H1 (cell line): Measurements from ENCODE around the gene RBMS1. TPM values are rescaled to one million over a fixed set of nuclear protein-coding genes. Genes with fewer than 3 reads are reported as not detected.

Experiments used
- CTCF ChIA-PET: fragments of 300-600 bp; sonication (Branson Sonifier 250); formaldehyde crosslinking; loops from one replicate; lab custom pipeline; 2021; ENCODE audit not compliant: partially characterized antibody; lab: Charles Lee
- POLR2A ChIA-PET: fragments of 300-600 bp; sonication (Branson Sonifier 250); formaldehyde crosslinking; loops from one replicate; lab custom pipeline; 2021; ENCODE audit warnings: inconsistent platforms; ENCODE audit not compliant: partially characterized antibody; lab: Charles Lee
- DNase-seq, 2 experiments: peaks; one replicate each; pipeline versions ENCODE4 v3.0.0 to v3.0.0-alpha.2; 2010 to 2022; ENCODE audit warnings: low spot score in 2 of 2, low read depth in 1 of 2, mixed read lengths in 1 of 2
- FAIRE-seq: peaks from 2 replicates; lab custom pipeline; 2011; peaks lifted over from hg19 to GRCh38; lab: Jason Lieb, UNC
- H2AFZ ChIP-seq: 2 replicates; pipeline ENCODE4 v1.8.1; 2012; ENCODE audit warnings: low read length, inconsistent platforms
- H2AK5ac ChIP-seq: 2 replicates; pipeline ENCODE4 v1.6.1; 2013; ENCODE audit warnings: low read depth, low read length
- H2BK120ac ChIP-seq: replicated peaks from 2 replicates; pipeline ENCODE3; 2013; ENCODE audit warnings: low read depth, low read length, inconsistent platforms
- H2BK12ac ChIP-seq: 2 replicates; pipeline ENCODE4 v1.6.1; 2013; ENCODE audit warnings: low read depth, low read length
- H2BK15ac ChIP-seq: 2 replicates; pipeline ENCODE4 v1.6.1; 2013; ENCODE audit warnings: low read length
- H2BK20ac ChIP-seq: 2 replicates; pipeline ENCODE4 v1.6.1; 2013; ENCODE audit warnings: low read length
- H2BK5ac ChIP-seq: 2 replicates; pipeline ENCODE4 v1.6.1; 2013; ENCODE audit warnings: low read depth, low read length
- H3K14ac ChIP-seq: 2 replicates; pipeline ENCODE4 v1.6.1; 2013; ENCODE audit warnings: inconsistent platforms; ENCODE audit not compliant: insufficient read length
- H3K18ac ChIP-seq: 2 replicates; pipeline ENCODE4 v1.6.1; 2013; ENCODE audit warnings: low read length; ENCODE audit errors: extremely low read depth
- H3K23ac ChIP-seq: 2 replicates; pipeline ENCODE4 v1.6.1; 2013; ENCODE audit warnings: inconsistent platforms; ENCODE audit not compliant: insufficient read length
- H3K23me2 ChIP-seq: 2 replicates; pipeline ENCODE4 v1.6.1; 2013; ENCODE audit warnings: low read depth, low read length
- H3K27ac ChIP-seq: 2 replicates; pipeline ENCODE4 v1.6.1; 2011; ENCODE audit warnings: low read depth, low read length, inconsistent platforms
- H3K27me3 ChIP-seq, 4 experiments: replicated peaks in 1 of 4; 1 replicate in 1 of 4; 2 replicates in 3 of 4; pipeline versions ENCODE4 v1.6.1 to v1.8.1; 2011 to 2013; ENCODE audit warnings: low read length in 3 of 4, mild to moderate bottlenecking in 3 of 4, inconsistent platforms in 2 of 4, mixed read lengths in 2 of 4, moderate library complexity in 1 of 4; ENCODE audit not compliant: control insufficient read depth in 3 of 4, insufficient read depth in 3 of 4; ENCODE audit errors: extremely low read depth in 1 of 4
- H3K36me3 ChIP-seq, 4 experiments: 2 replicates each; pipeline versions ENCODE4 v1.6.1 to v1.8.1; 2011 to 2013; ENCODE audit warnings: mild to moderate bottlenecking in 4 of 4, low read length in 3 of 4, moderate library complexity in 2 of 4, control low read depth in 1 of 4, inconsistent platforms in 1 of 4; ENCODE audit not compliant: insufficient read depth in 4 of 4, control insufficient read depth in 2 of 4
- H3K4ac ChIP-seq: replicated peaks from 2 replicates; pipeline ENCODE3; 2013; ENCODE audit warnings: low read length, low read depth, mixed read lengths, inconsistent platforms; ENCODE audit not compliant: insufficient read length
- H3K4me1 ChIP-seq, 4 experiments: replicated peaks in 1 of 4; 1 replicate in 1 of 4; 2 replicates in 3 of 4; pipeline versions ENCODE4 v1.6.1 to v1.8.1; 2011 to 2013; ENCODE audit warnings: low read length in 3 of 4, inconsistent platforms in 2 of 4, mixed read lengths in 1 of 4; ENCODE audit not compliant: insufficient read depth in 4 of 4, control insufficient read depth in 3 of 4
- H3K4me2 ChIP-seq, 2 experiments: 2 replicates each; pipeline versions ENCODE4 v1.6.1 to v1.8.1; 2011 to 2013; ENCODE audit warnings: low read depth in 2 of 2, low read length in 2 of 2, control low read depth in 1 of 2, inconsistent platforms in 1 of 2, mild to moderate bottlenecking in 1 of 2; ENCODE audit not compliant: insufficient read depth in 1 of 2
- H3K4me3 ChIP-seq, 4 experiments: fragments of 200-600, 300-600 bp in 1 of 4; sonication (generic), shearing (Covaris generic), sonication (Bioruptor Twin) in 1 of 4; 2 replicates each; pipeline versions ENCODE4 v1.5.1 to v1.8.1; 2011 to 2016; ENCODE audit warnings: low read length in 4 of 4, low read depth in 3 of 4, control low read depth in 2 of 4, inconsistent platforms in 2 of 4, mild to moderate bottlenecking in 2 of 4, mixed read lengths in 1 of 4, moderate library complexity in 1 of 4; ENCODE audit not compliant: insufficient read depth in 2 of 4; ENCODE audit errors: extremely low read depth in 1 of 4
- H3K56ac ChIP-seq: replicated peaks from 2 replicates; pipeline ENCODE3; 2013; ENCODE audit warnings: low read depth, mild to moderate bottlenecking, mixed read lengths, low read length, inconsistent platforms; ENCODE audit not compliant: insufficient read length
- H3K79me1 ChIP-seq: 2 replicates; pipeline ENCODE4 v1.6.1; 2013; ENCODE audit warnings: low read depth, low read length, control low read depth
- H3K79me2 ChIP-seq, 2 experiments: 2 replicates each; pipeline versions ENCODE4 v1.6.1 to v1.8.1; 2012 to 2013; ENCODE audit warnings: low read length in 2 of 2, mild to moderate bottlenecking in 2 of 2, inconsistent platforms in 1 of 2; ENCODE audit not compliant: insufficient read depth in 2 of 2, control insufficient read depth in 1 of 2
- H3K9ac ChIP-seq, 4 experiments: replicated peaks in 1 of 4; 1 replicate in 1 of 4; 2 replicates in 3 of 4; pipeline versions ENCODE4 v1.6.1 to v1.8.1; 2011 to 2013; ENCODE audit warnings: low read depth in 3 of 4, low read length in 3 of 4, control low read depth in 2 of 4, mild to moderate bottlenecking in 2 of 4, moderate library complexity in 2 of 4, inconsistent platforms in 1 of 4; ENCODE audit errors: extremely low read depth in 1 of 4
- H3K9me3 ChIP-seq, 2 experiments: 2 replicates each; pipeline versions ENCODE4 v1.6.1 to v1.8.1; 2012 to 2013; ENCODE audit warnings: mild to moderate bottlenecking in 2 of 2, moderate library complexity in 2 of 2, control low read depth in 1 of 2, inconsistent platforms in 1 of 2, low read depth in 1 of 2, low read length in 1 of 2, mixed read lengths in 1 of 2; ENCODE audit not compliant: insufficient read depth in 2 of 2
- H4K20me1 ChIP-seq, 2 experiments: replicated peaks in 1 of 2; 2 replicates each; pipeline versions ENCODE3 to v1.8.1; 2011 to 2013; ENCODE audit warnings: inconsistent platforms in 2 of 2, low read length in 2 of 2, mild to moderate bottlenecking in 1 of 2; ENCODE audit not compliant: insufficient read depth in 2 of 2, control insufficient read depth in 1 of 2
- H4K5ac ChIP-seq: 2 replicates; pipeline ENCODE4 v1.6.1; 2013; ENCODE audit warnings: low read length, low read depth, mixed read lengths, inconsistent platforms; ENCODE audit not compliant: insufficient read length
- H4K8ac ChIP-seq: 2 replicates; pipeline ENCODE4 v1.8.0; 2013; ENCODE audit warnings: mild to moderate bottlenecking, moderate library complexity, low read length, inconsistent platforms; ENCODE audit not compliant: insufficient read depth; ENCODE audit errors: extremely low read depth
- H4K91ac ChIP-seq: replicated peaks from 2 replicates; pipeline ENCODE3; 2013; ENCODE audit warnings: low read length, mixed read lengths, inconsistent platforms; ENCODE audit not compliant: insufficient read length
- CBX8 ChIP-seq: fragments of 300-800, 300-1000 bp; sonication (generic); IDR thresholded peaks from 2 replicates; pipeline ENCODE4 v1.7.1; 2016; ENCODE audit warnings: low read depth, low read length, borderline replicate concordance
- CTBP2 ChIP-seq: IDR thresholded peaks from 2 replicates; pipeline ENCODE4 v1.7.0; 2011; ENCODE audit warnings: borderline replicate concordance, mild to moderate bottlenecking, moderate library complexity, mixed read lengths, low read length; ENCODE audit not compliant: insufficient read depth, insufficient read length
- HDAC2 ChIP-seq, 2 experiments: fragments of 300-600 bp in 1 of 2; sonication (generic) in 1 of 2; IDR thresholded peaks; 2 replicates each; pipeline ENCODE4 v1.6.1; 2011 to 2012; ENCODE audit warnings: low read depth in 2 of 2, low read length in 2 of 2, mild to moderate bottlenecking in 2 of 2, moderate library complexity in 2 of 2, borderline replicate concordance in 1 of 2, inconsistent platforms in 1 of 2
- RBBP5 ChIP-seq: IDR thresholded peaks from 2 replicates; pipeline ENCODE4 v1.7.1; 2012; ENCODE audit warnings: low read depth, mild to moderate bottlenecking, inconsistent platforms, low read length, moderate library complexity, borderline replicate concordance
- SIRT6 ChIP-seq: IDR thresholded peaks from one replicate; pipeline ENCODE4 v1.7.1; 2012; ENCODE audit warnings: low read length, inconsistent platforms
- SP1 ChIP-seq: IDR thresholded peaks from 2 replicates; pipeline ENCODE4 v1.6.1; 2011; ENCODE audit warnings: low read depth, low read length
- SP2 ChIP-seq: IDR thresholded peaks from 2 replicates; pipeline ENCODE4 v1.6.1; 2012; ENCODE audit warnings: mild to moderate bottlenecking, low read length, inconsistent platforms
- TCF12 ChIP-seq: IDR thresholded peaks from 2 replicates; pipeline ENCODE4 v1.6.1; 2011; ENCODE audit warnings: low read depth, mild to moderate bottlenecking, low read length
- YY1 ChIP-seq: IDR thresholded peaks from 2 replicates; pipeline ENCODE4 v1.6.1; 2011; ENCODE audit warnings: low read depth, mild to moderate bottlenecking, low read length
- WGBS, 2 experiments: shearing (Covaris generic) in 1 of 2; methylation state at CpG; one replicate each; pipeline versions ENCODE4 v1.1.6 to v1.1.7; 2013 to 2015; ENCODE audit warnings: low lambda C conversion rate in 2 of 2, mixed read lengths in 2 of 2, inconsistent platforms in 1 of 2, low coverage in 1 of 2, missing lambda C conversion rate in 1 of 2; ENCODE audit not compliant: insufficient replicate concordance in 2 of 2, insufficient coverage in 1 of 2, insufficient read length in 1 of 2; ENCODE audit errors: extremely low coverage in 1 of 2, missing lambda C conversion rate in 1 of 2; 5-methylcytosine and 5-hydroxymethylcytosine counted together
- polyA plus RNA-seq, 7 experiments: library from polyadenylated mRNA; depleted of rRNA in 3 of 7; stranded (reverse) in 5 of 7; unstranded in 2 of 7; fragments of >200 nt in 5 of 7; fragments of 200-250 nt in 2 of 7; gene quantifications; 1 replicate in 5 of 7; 2 replicates in 1 of 7; 4 replicates in 1 of 7; pipeline versions ENCODE4 v1.2.1 to v1.2.3, GENCODE V29; 2011 to 2013; ENCODE audit warnings: missing spikeins in 2 of 7, mixed read lengths in 2 of 7
- total RNA-seq: library from RNA; stranded (reverse); fragmentation: NEBNext Ultra II Directional; extraction: Animal tissue kit (Norgen Biotek cat#: 25700); gene quantifications from 2 replicates; pipeline ENCODE4 v1.2.1, GENCODE V29; 2021
- TF ChIP-seq, protein P1 (sequence below): IDR thresholded peaks from 2 replicates; pipeline ENCODE4 v1.6.1; 2012; ENCODE audit warnings: inconsistent platforms
- TF ChIP-seq, protein P2 (sequence below), 3 experiments: IDR thresholded peaks; 1 replicate in 2 of 3; 2 replicates in 1 of 3; pipeline versions ENCODE4 v1.5.1 to v1.6.1; 2011; ENCODE audit warnings: low read length in 3 of 3, mild to moderate bottlenecking in 3 of 3, inconsistent platforms in 2 of 3, low read depth in 1 of 3, moderate library complexity in 1 of 3; ENCODE audit not compliant: insufficient read depth in 1 of 3; ENCODE audit errors: control extremely low read depth in 1 of 3

Gene RBMS1
- total and polyA plus RNA-seq, 2 of the 8 experiments (the other 6 are each of a cell fraction or from before 2014, with no cell fraction given): 53.7 to 60.0 TPM

DNA sequence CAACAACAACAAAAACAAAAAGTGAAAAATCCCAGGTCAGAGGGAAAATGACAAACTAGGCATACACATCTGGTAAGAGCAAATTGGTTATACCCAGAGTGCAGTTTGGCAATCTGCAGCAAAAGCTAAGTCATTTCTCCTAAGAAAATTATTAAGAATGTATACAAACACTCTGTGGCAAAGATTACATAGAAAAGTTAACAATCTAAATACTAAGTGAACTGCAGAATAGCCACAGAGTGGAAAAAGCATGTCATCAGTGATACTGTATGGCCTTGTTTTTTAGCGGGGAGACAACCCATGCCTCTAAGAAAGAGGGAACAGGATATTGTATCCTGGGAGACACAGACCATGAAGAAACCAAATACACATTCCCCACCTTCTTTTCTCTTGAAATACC lies 157.5 kb downstream of the RBMS1 start:
- CTCF ChIA-PET: interaction anchor here (1.0 to 6.1 kb wide), 4 partner anchors 13 to 658 kb away, joined by 3 to 62 read pairs (median 4); no protein-coding TSS in a partner anchor
- peaks cover 2 to 8% of the 10 kb centered on the region in 2 experiments for H4K20me1 ChIP-seq
- H3K27ac ChIP-seq: no peak overlapping the region

More for the DNA sequence above, 157.5 kb downstream of the RBMS1 start:
- H3K23ac ChIP-seq: no peak overlapping the region
- H4K8ac ChIP-seq: no peak overlapping the region
- peaks cover 0 to 4% (median 0%) of the 10 kb centered on the region in 4 experiments; a peak in 1 of 7 replicates for H3K4me1 ChIP-seq
- no peaks in the 10 kb centered on the region for H3K36me3 ChIP-seq
- TF ChIP-seq CTBP2: no peak
- TF ChIP-seq YY1: no peak
- TF ChIP-seq TCF12: no peak
- TF ChIP-seq, protein P1, sequence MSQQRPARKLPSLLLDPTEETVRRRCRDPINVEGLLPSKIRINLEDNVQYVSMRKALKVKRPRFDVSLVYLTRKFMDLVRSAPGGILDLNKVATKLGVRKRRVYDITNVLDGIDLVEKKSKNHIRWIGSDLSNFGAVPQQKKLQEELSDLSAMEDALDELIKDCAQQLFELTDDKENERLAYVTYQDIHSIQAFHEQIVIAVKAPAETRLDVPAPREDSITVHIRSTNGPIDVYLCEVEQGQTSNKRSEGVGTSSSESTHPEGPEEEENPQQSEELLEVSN: no peak
- no peak for TF ChIP-seq SIRT6
- no peak for TF ChIP-seq CBX8
- TF ChIP-seq RBBP5: no peak
- TF ChIP-seq, protein P2, sequence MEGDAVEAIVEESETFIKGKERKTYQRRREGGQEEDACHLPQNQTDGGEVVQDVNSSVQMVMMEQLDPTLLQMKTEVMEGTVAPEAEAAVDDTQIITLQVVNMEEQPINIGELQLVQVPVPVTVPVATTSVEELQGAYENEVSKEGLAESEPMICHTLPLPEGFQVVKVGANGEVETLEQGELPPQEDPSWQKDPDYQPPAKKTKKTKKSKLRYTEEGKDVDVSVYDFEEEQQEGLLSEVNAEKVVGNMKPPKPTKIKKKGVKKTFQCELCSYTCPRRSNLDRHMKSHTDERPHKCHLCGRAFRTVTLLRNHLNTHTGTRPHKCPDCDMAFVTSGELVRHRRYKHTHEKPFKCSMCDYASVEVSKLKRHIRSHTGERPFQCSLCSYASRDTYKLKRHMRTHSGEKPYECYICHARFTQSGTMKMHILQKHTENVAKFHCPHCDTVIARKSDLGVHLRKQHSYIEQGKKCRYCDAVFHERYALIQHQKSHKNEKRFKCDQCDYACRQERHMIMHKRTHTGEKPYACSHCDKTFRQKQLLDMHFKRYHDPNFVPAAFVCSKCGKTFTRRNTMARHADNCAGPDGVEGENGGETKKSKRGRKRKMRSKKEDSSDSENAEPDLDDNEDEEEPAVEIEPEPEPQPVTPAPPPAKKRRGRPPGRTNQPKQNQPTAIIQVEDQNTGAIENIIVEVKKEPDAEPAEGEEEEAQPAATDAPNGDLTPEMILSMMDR (IDR thresholded peaks at IDR 0.05; ENCODE audit: control extremely low read depth in 1 of 3, insufficient read depth in 1 of 3, low read depth in 1 of 3, low read length in 3 of 3): no peak
- TF ChIP-seq SP1: no peak
- TF ChIP-seq HDAC2 (IDR thresholded peaks at IDR 0.05; ENCODE audit: borderline replicate concordance in 1 of 2, low read depth in 2 of 2, low read length in 2 of 2): no peak
- TF ChIP-seq SP2: no peak
- FAIRE-seq (no peak), DNase-seq (no peak)
- no peak overlapping the region for H2AFZ ChIP-seq
- H3K14ac ChIP-seq: no peak overlapping the region
- H3K23me2 ChIP-seq: no peaks in the 10 kb centered on the region
- 86% methylated on average over 1 of the region's 1 CpG; no CpG with 5 or more reads in 1 of the 2 experiments for WGBS, 2 experiments
- POLR2A ChIA-PET: no interaction called here
- peaks cover 6% of the 10 kb centered on the region; the same call in 1 of the 2 replicates for H3K79me1 ChIP-seq
- no peak overlapping the region for H3K9ac ChIP-seq
- no peak overlapping the region for H2BK20ac ChIP-seq
- H3K4ac ChIP-seq: no peak overlapping the region
- no peak overlapping the region for H2BK120ac ChIP-seq
- H3K18ac ChIP-seq: no peak overlapping the region
- no peak overlapping the region for H2BK12ac ChIP-seq
- no peak overlapping the region for H3K56ac ChIP-seq
- no peaks in the 10 kb centered on the region for H3K27me3 ChIP-seq
- H3K9me3 ChIP-seq: no peaks in the 10 kb centered on the region
- no peak overlapping the region for H4K5ac ChIP-seq
- H3K4me2 ChIP-seq: no peak overlapping the region
- peaks cover 0 to 51% of the 10 kb centered on the region in 2 experiments; a peak in 2 of 4 replicates for H3K79me2 ChIP-seq
- H2BK5ac ChIP-seq: no peak overlapping the region
- no peak overlapping the region for H4K91ac ChIP-seq
- H2BK15ac ChIP-seq: no peak overlapping the region
- H3K4me3 ChIP-seq: no peak overlapping the region
- H2AK5ac ChIP-seq: no peak overlapping the region
